ENCODE measurements around the gene KCNB1. TPM values are rescaled to one million over a fixed set of nuclear protein-coding genes. Genes with fewer than 3 reads are reported as not detected.

Gene KCNB1
- total RNA-seq, 4 donors from 2014 or later, result 3.9 to 11.7 (median 6.7) TPM

Other genes with a start within 250 kb of the KCNB1 start
- 10 to 100 TPM; 35.0 to 45.2 (median 39.1) TPM for gene ZNFX1, start 204.6 kb downstream of the KCNB1 start, total RNA-seq
- gene PTGIS, start 85.5 kb upstream of the KCNB1 start, total RNA-seq, result 10 to 100 TPM; 31.5 to 92.4 (median 47.5) TPM
- 10 to 100 TPM; 13.6 to 25.2 (median 20.7) TPM for gene B4GALT5, start 231.2 kb upstream of the KCNB1 start, total RNA-seq

All from tibial nerve (tissue), 4 donors.